BLaER1 treated with 17β-estradiol and CSF1 and Interleukin-3, amounts not matched to agents 10 nM and 100 nM (cell line): ENCODE results near the gene NPPA.
A peak's percentile ranks its signal among the peaks of the same experiment; 100 is the strongest.

Experiments
- H3K27ac ChIP-seq, 11 experiments: shearing (Covaris generic); formaldehyde crosslinking; 2 replicates each; pipeline ENCODE4 v1.8.1; 2022
- H3K27me3 ChIP-seq, 11 experiments: shearing (Covaris generic); formaldehyde crosslinking; 2 replicates each; pipeline ENCODE4 v1.8.1; 2022
- H3K36me3 ChIP-seq, 11 experiments: shearing (Covaris generic); formaldehyde crosslinking; 2 replicates each; pipeline ENCODE4 v1.8.1; 2022
- H3K4me1 ChIP-seq, 10 experiments: shearing (Covaris generic); formaldehyde crosslinking; 2 replicates each; pipeline ENCODE4 v1.8.1; 2022
- H3K4me2 ChIP-seq, 11 experiments: shearing (Covaris generic); formaldehyde crosslinking; 2 replicates each; pipeline ENCODE4 v1.8.1; 2022
- H3K4me3 ChIP-seq, 10 experiments: shearing (Covaris generic); formaldehyde crosslinking; 2 replicates each; pipeline ENCODE4 v1.8.1; 2022
- H3K9ac ChIP-seq, 11 experiments: shearing (Covaris generic); formaldehyde crosslinking; 2 replicates each; pipeline ENCODE4 v1.8.1; 2022
- H3K9me3 ChIP-seq, 11 experiments: shearing (Covaris generic); formaldehyde crosslinking; replicated peaks in 1 of 11; 2 replicates each; pipeline ENCODE4 v1.8.1; 2022
- H4K20me1 ChIP-seq, 11 experiments: shearing (Covaris generic); formaldehyde crosslinking; 2 replicates each; pipeline ENCODE4 v1.8.1; 2022
- Cebpa-rat ChIP-seq, 11 experiments: shearing (Covaris generic); IDR thresholded peaks; 2 replicates each; pipeline ENCODE4 v1.8.1; 2022

NPPA gene

GRCh38 chr1:11802973-11803885, 44.4 kb downstream of the NPPA start:
- Histone ChIP-seq H3K9ac (peak overlapping the region; percentile 81 to 96 (median 92)), H4K20me1 (peaks cover 0 to 30% (median 9%) of the 10 kb centered on the region in 11 experiments; a peak in 10 of 22 replicates), H3K4me3 (peak overlapping the region; percentile 48 to 97 (median 82)), H3K27me3 (no peaks in the 10 kb centered on the region), H3K36me3 (peaks cover 26 to 52% (median 41%) of the 10 kb centered on the region in 11 experiments), H3K9me3 (no peaks in the 10 kb centered on the region), H3K4me1 (peaks cover 55 to 66% (median 61%) of the 10 kb centered on the region in 10 experiments), H3K4me2 (peak overlapping the region; percentile 94 to 99 (median 98)), H3K27ac (peak overlapping the region; percentile 49 to 94 (median 88); a peak in 21 of 22 replicates)
- TF ChIP-seq Cebpa-rat (IDR thresholded peaks at IDR 0.05), result no peak

- Histone ChIP-seq H3K36me3 (peaks cover 24 to 55% (median 42%) of the 10 kb centered on the region in 11 experiments), H3K4me2 (peak overlapping the region; percentile 94 to 99 (median 98)), H3K27ac (peak overlapping the region; percentile 49 to 94 (median 66); a peak in 20 of 22 replicates), H4K20me1 (peaks cover 0 to 30% (median 9%) of the 10 kb centered on the region in 11 experiments; a peak in 10 of 22 replicates), H3K27me3 (no peaks in the 10 kb centered on the region), H3K9me3 (no peaks in the 10 kb centered on the region), H3K4me3 (peak overlapping the region; percentile 48 to 97 (median 82)), H3K4me1 (peaks cover 48 to 61% (median 55%) of the 10 kb centered on the region in 10 experiments), H3K9ac (peak overlapping the region; percentile 70 to 96 (median 92))
- TF ChIP-seq Cebpa-rat (IDR thresholded peaks at IDR 0.05), result no peak
Observed at GRCh38 chr1:11802616-11802972, 45.0 kb downstream of the NPPA start.

- TF ChIP-seq Cebpa-rat (IDR thresholded peaks at IDR 0.05), result no peak
- H3K4me2 ChIP-seq, result peak overlapping the region in 6 of 11 experiments; percentile 96 to 99 (median 98); a peak in 11 of 22 replicates
- 0 out of 20 replicates have a peak overlapping the region, but pooled peaks of 1 of the 10 experiments have one; percentile 97 for H3K4me3 ChIP-seq
- no peak overlapping the region; a peak in 1 of 22 replicates for H3K27ac ChIP-seq
- H3K9me3 ChIP-seq, result no peaks in the 10 kb centered on the region
- H3K27me3 ChIP-seq, result no peaks in the 10 kb centered on the region
- H4K20me1 ChIP-seq, result peaks cover 0 to 30% (median 9%) of the 10 kb centered on the region in 11 experiments; a peak in 10 of 22 replicates
- peak overlapping the region in 3 of 11 experiments; percentile 91 to 96 (median 93); a peak in 2 of 22 replicates for H3K9ac ChIP-seq
- peaks cover 28 to 64% (median 44%) of the 10 kb centered on the region in 11 experiments for H3K36me3 ChIP-seq
- peaks cover 40 to 65% (median 52%) of the 10 kb centered on the region in 10 experiments for H3K4me1 ChIP-seq
Observed at GRCh38 chr1:11800756-11801433, 46.7 kb downstream of the NPPA start.

GRCh38 chr1:11800391-11800755, 47.2 kb downstream of the NPPA start:
- H3K27me3 ChIP-seq, result no peaks in the 10 kb centered on the region
- 0 out of 22 replicates have a peak overlapping the region, but pooled peaks of 1 of the 11 experiments have one; percentile 97 for H3K4me2 ChIP-seq
- H3K4me3 ChIP-seq, result no peak overlapping the region
- no peak for TF ChIP-seq Cebpa-rat (IDR thresholded peaks at IDR 0.05)
- H3K36me3 ChIP-seq, result peaks cover 34 to 69% (median 49%) of the 10 kb centered on the region in 11 experiments
- H3K9ac ChIP-seq, result no peak overlapping the region; a peak in 1 of 22 replicates
- H3K9me3 ChIP-seq, result no peaks in the 10 kb centered on the region
- H4K20me1 ChIP-seq, result peaks cover 0 to 30% (median 9%) of the 10 kb centered on the region in 11 experiments; a peak in 10 of 22 replicates
- no peak overlapping the region for H3K27ac ChIP-seq
- peaks cover 40 to 65% (median 53%) of the 10 kb centered on the region in 10 experiments for H3K4me1 ChIP-seq

GRCh38 chr1:11799896-11800295, 47.7 kb downstream of the NPPA start:
- H3K9me3 ChIP-seq, result no peaks in the 10 kb centered on the region
- H3K4me3 ChIP-seq, result no peak overlapping the region
- no peak overlapping the region for H3K27ac ChIP-seq
- no peak overlapping the region for H3K4me2 ChIP-seq
- H4K20me1 ChIP-seq, result peaks cover 0 to 26% (median 9%) of the 10 kb centered on the region in 11 experiments; a peak in 10 of 22 replicates
- no peak for TF ChIP-seq Cebpa-rat (IDR thresholded peaks at IDR 0.05)
- peaks cover 40 to 65% (median 48%) of the 10 kb centered on the region in 10 experiments for H3K4me1 ChIP-seq
- no peaks in the 10 kb centered on the region for H3K27me3 ChIP-seq
- no peak overlapping the region for H3K9ac ChIP-seq
- peaks cover 38 to 74% (median 54%) of the 10 kb centered on the region in 11 experiments for H3K36me3 ChIP-seq

- Histone ChIP-seq H3K27me3 (no peaks in the 10 kb centered on the region), H3K4me3 (no peak overlapping the region), H3K4me1 (peaks cover 34 to 60% (median 41%) of the 10 kb centered on the region in 10 experiments), H3K36me3 (peaks cover 46 to 82% (median 62%) of the 10 kb centered on the region in 11 experiments), H3K4me2 (no peak overlapping the region), H3K27ac (no peak overlapping the region), H4K20me1 (peaks cover 0 to 22% (median 9%) of the 10 kb centered on the region in 11 experiments; a peak in 10 of 22 replicates), H3K9me3 (no peaks in the 10 kb centered on the region), H3K9ac (no peak overlapping the region)
- no peak for TF ChIP-seq Cebpa-rat (IDR thresholded peaks at IDR 0.05)
Observed at GRCh38 chr1:11799099-11799498, 48.5 kb downstream of the NPPA start.

GRCh38 chr1:11797525-11798216, 49.9 kb downstream of the NPPA start:
- TF ChIP-seq Cebpa-rat (IDR thresholded peaks at IDR 0.05), result no peak
- Histone ChIP-seq H4K20me1 (peaks cover 0 to 15% (median 3%) of the 10 kb centered on the region in 11 experiments; a peak in 11 of 22 replicates), H3K4me3 (no peak overlapping the region), H3K27me3 (no peaks in the 10 kb centered on the region), H3K4me1 (peaks cover 20 to 48% (median 31%) of the 10 kb centered on the region in 10 experiments), H3K27ac (no peak overlapping the region; a peak in 1 of 22 replicates), H3K4me2 (no peak overlapping the region), H3K9ac (no peak overlapping the region; a peak in 2 of 22 replicates), H3K36me3 (peaks cover 54 to 96% (median 70%) of the 10 kb centered on the region in 11 experiments), H3K9me3 (no peaks in the 10 kb centered on the region)
